Endodermal cell (in vitro differentiated cells): ENCODE results near the gene CASK. TPM values are rescaled to one million over a fixed set of nuclear protein-coding genes. Genes with fewer than 3 reads are reported as not detected.
A peak's percentile ranks its signal among the peaks of the same experiment; 100 is the strongest.

Experiments
- DNase-seq: peaks from one replicate; pipeline ENCODE4 v3.0.0-alpha.2; 2017
- H3K27ac ChIP-seq: 2 replicates; pipeline ENCODE4 v1.5.1; 2013; ENCODE audit warnings: mild to moderate bottlenecking, low read depth, low read length, moderate library complexity
- H3K27me3 ChIP-seq: 2 replicates; pipeline ENCODE4 v1.6.1; 2013; ENCODE audit warnings: mild to moderate bottlenecking, low read length, moderate library complexity; ENCODE audit not compliant: insufficient read depth, control insufficient read depth, poor library complexity, severe bottlenecking
- H3K36me3 ChIP-seq: 2 replicates; pipeline ENCODE4 v1.7.0; 2013; ENCODE audit warnings: mild to moderate bottlenecking, low read length, moderate library complexity; ENCODE audit not compliant: control insufficient read depth, insufficient read depth
- H3K4me1 ChIP-seq: one replicate; pipeline ENCODE4 v1.7.0; 2013; ENCODE audit warnings: low read length; ENCODE audit not compliant: control insufficient read depth, insufficient read depth
- H3K4me3 ChIP-seq: 2 replicates; pipeline ENCODE4 v1.5.1; 2013; ENCODE audit warnings: mild to moderate bottlenecking, low read length, moderate library complexity
- H3K9ac ChIP-seq: 2 replicates; pipeline ENCODE4 v1.6.1; 2013; ENCODE audit warnings: mild to moderate bottlenecking, low read length, moderate library complexity; ENCODE audit not compliant: poor library complexity, severe bottlenecking; ENCODE audit errors: extremely low read depth
- H3K9me3 ChIP-seq: 2 replicates; pipeline ENCODE4 v1.6.1; 2013; ENCODE audit warnings: mild to moderate bottlenecking, low read length, moderate library complexity; ENCODE audit not compliant: control insufficient read depth
- H3K27ac Mint-ChIP-seq: 2 replicates; pipeline ENCODE4 v1.8.0; 2020; ENCODE audit warnings: mixed read lengths
- H3K27me3 Mint-ChIP-seq: 2 replicates; pipeline ENCODE4 v1.8.0; 2021; ENCODE audit warnings: mild to moderate bottlenecking, mixed read lengths; ENCODE audit not compliant: insufficient read depth
- H3K36me3 Mint-ChIP-seq: 2 replicates; pipeline ENCODE4 v1.8.0; 2020; ENCODE audit warnings: low read depth, mixed read lengths
- H3K4me1 Mint-ChIP-seq: 2 replicates; pipeline ENCODE4 v1.8.0; 2020; ENCODE audit warnings: mixed read lengths
- H3K4me3 Mint-ChIP-seq: 2 replicates; pipeline ENCODE4 v1.8.0; 2020; ENCODE audit warnings: mild to moderate bottlenecking, moderate library complexity, mixed read lengths
- H3K9me3 Mint-ChIP-seq: 2 replicates; pipeline ENCODE4 v1.8.0; 2020; ENCODE audit warnings: mild to moderate bottlenecking, mixed read lengths
- CTCF ChIP-seq: fragments of 200-600 bp; sonication (generic); conservative IDR thresholded peaks from 2 replicates; pipeline ENCODE4 v1.5.0; 2021; ENCODE audit warnings: antibody characterized with exemption, mild to moderate bottlenecking
- WGBS, 2 experiments: methylation state at CpG; one replicate each; pipeline versions ENCODE4 v1.1.5 to v1.1.7; 2013; ENCODE audit warnings: missing lambda C conversion rate in 2 of 2, mixed read lengths in 1 of 2; ENCODE audit not compliant: insufficient coverage in 1 of 2, insufficient read length in 1 of 2; 5-methylcytosine and 5-hydroxymethylcytosine counted together
- total RNA-seq, 2 donors: library from RNA; stranded (reverse); fragmentation: NEBNext Ultra II Directional in 1 of 2; extraction: Animal tissue kit (Norgen Biotek cat#: 25700) in 1 of 2; gene quantifications; 2 replicates in 1 of 2; 3 replicates in 1 of 2; pipeline ENCODE4 v1.2.1, GENCODE V29; 2021

Gene CASK
- total RNA-seq, 2 donors from 2014 or later = 79.1 to 87.1 TPM

DNA sequence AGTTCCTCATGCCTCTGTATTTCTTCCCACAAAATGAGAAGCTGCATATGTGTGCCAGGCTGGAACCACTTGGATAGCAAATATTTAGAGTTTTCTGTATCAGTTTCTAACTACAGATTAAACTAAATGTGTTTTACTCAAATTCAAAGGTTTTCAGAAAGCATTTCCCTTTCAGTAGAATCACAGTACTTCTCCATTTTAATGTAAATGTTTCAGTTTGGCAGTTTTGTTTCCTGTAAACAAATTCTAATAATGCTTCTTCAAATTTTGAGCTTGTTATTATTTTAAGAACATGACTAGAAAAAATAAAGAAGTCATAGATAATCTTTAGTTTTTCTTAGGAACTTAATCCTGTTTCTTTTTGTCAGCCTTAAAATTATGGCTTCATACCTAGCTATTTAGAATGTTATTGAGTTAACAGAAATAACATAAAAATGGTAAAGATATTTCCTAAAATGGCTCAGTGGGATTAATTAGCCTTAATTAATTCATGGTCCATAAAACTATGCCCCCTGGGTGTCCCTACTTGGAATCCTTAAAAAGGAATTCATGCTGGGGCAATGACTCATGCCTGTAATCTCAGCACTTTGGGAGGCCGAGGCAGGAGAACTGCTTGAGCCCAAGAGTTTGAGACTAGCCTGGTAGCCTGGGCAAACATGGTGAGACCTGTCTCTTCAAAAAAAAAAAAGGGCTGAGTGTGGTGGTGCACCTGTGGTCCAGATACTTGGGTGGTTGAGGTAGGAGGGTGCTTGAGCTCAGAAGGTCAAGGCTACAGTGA, 318.4 kb downstream of the CASK start:
- Mint-ChIP-seq H3K4me1 (peaks cover 8% of the 10 kb centered on the region), H3K4me3 (no peak overlapping the region), H3K9me3 (peaks cover 28% of the 10 kb centered on the region), H3K27me3 (no peaks in the 10 kb centered on the region), H3K36me3 (peaks cover 20% of the 10 kb centered on the region), H3K27ac (no peak overlapping the region)
- no peaks in the 10 kb centered on the region for H3K4me1 ChIP-seq
- H3K36me3 ChIP-seq = peaks cover 7% of the 10 kb centered on the region
- peak; percentile 52 for DNase-seq
- H3K9ac ChIP-seq = no peak overlapping the region
- TF ChIP-seq CTCF = no peak
- H3K4me3 ChIP-seq = no peak overlapping the region
- no peaks in the 10 kb centered on the region for H3K27me3 ChIP-seq
- no peaks in the 10 kb centered on the region for H3K9me3 ChIP-seq
- WGBS, 2 experiments = 82% methylated on average over 1 of the region's 1 CpG; no CpG with 5 or more reads in 1 of the 2 experiments
- H3K27ac ChIP-seq = no peak overlapping the region

- no peak for TF ChIP-seq CTCF
- DNase-seq = no peak
- no peaks in the 10 kb centered on the region for H3K9me3 ChIP-seq
- Mint-ChIP-seq H3K4me3 (no peak overlapping the region), H3K4me1 (peaks cover 8% of the 10 kb centered on the region), H3K27ac (no peak overlapping the region), H3K9me3 (peaks cover 23% of the 10 kb centered on the region), H3K36me3 (peaks cover 15% of the 10 kb centered on the region), H3K27me3 (no peaks in the 10 kb centered on the region)
- no peak overlapping the region for H3K4me3 ChIP-seq
- WGBS, 2 experiments = 98% methylated on average over 2 of the region's 2 CpGs; no CpG with 5 or more reads in 1 of the 2 experiments
- no peak overlapping the region for H3K9ac ChIP-seq
- H3K27me3 ChIP-seq = no peaks in the 10 kb centered on the region
- peaks cover 4% of the 10 kb centered on the region for H3K36me3 ChIP-seq
- H3K27ac ChIP-seq = no peak overlapping the region
- no peaks in the 10 kb centered on the region for H3K4me1 ChIP-seq
Measured at GRCh38 chrX:41604177-41604576, 319.2 kb downstream of the CASK start.

DNA sequence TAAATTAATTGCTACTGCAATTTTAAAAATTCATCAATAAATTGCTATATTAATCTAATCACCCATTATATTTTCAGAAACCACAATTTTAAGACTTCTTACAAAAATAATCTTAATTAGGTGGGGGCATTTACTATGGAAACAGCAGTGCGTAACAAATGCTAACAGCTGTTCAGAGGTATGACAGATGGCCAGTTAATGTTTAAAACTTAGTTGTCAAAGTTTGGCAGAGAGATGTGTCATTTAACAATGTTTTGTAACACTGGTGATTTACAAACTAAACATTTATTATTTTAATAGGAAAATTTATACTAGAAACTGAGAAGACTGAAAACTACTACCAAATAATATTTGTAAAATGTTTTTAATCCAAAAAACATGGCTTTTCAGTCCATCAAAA, 319.8 kb downstream of the CASK start:
- no peak overlapping the region for H3K4me3 ChIP-seq
- no peak overlapping the region for H3K9ac ChIP-seq
- no peak overlapping the region for H3K27ac Mint-ChIP-seq
- no peaks in the 10 kb centered on the region for H3K4me1 ChIP-seq
- no peaks in the 10 kb centered on the region for H3K27me3 ChIP-seq
- no peak overlapping the region for H3K4me3 Mint-ChIP-seq
- TF ChIP-seq CTCF = no peak
- H3K36me3 Mint-ChIP-seq = peaks cover 15% of the 10 kb centered on the region
- no peak overlapping the region for H3K27ac ChIP-seq
- H3K9me3 Mint-ChIP-seq = peaks cover 23% of the 10 kb centered on the region
- H3K36me3 ChIP-seq = peaks cover 4% of the 10 kb centered on the region
- peaks cover 8% of the 10 kb centered on the region for H3K4me1 Mint-ChIP-seq
- H3K27me3 Mint-ChIP-seq = no peaks in the 10 kb centered on the region
- WGBS, 2 experiments = 100% methylated on average over 1 of the region's 1 CpG; no CpG with 5 or more reads in 1 of the 2 experiments
- no peaks in the 10 kb centered on the region for H3K9me3 ChIP-seq
- no peak for DNase-seq
